Naive thymus-derived CD4-positive, alpha-beta T cell (primary cell): ENCODE data around the gene STAMBP. TPM values are rescaled to one million over a fixed set of nuclear protein-coding genes. Genes with fewer than 3 reads are reported as not detected.
A peak's percentile ranks its signal among the peaks of the same experiment; 100 is the strongest.

ENCODE experiments used
- ATAC-seq: fragments of 150-1000 bp; cut with Tn5 transposase; 2 replicates; pipeline ENCODE4 v1.10.0; 2021; ENCODE audit warnings: mild to moderate bottlenecking, moderate library complexity
- CTCF ChIA-PET: fragments of 350-600 bp; sonication (Branson Sonifier 250); formaldehyde crosslinking; loops from one replicate; lab custom pipeline; 2021; ENCODE audit warnings: antibody characterized with exemption; lab: Charles Lee
- POLR2A ChIA-PET: fragments of 350-600 bp; sonication (Branson Sonifier 250); formaldehyde crosslinking; loops from one replicate; lab custom pipeline; 2021; ENCODE audit warnings: antibody characterized with exemption, inconsistent platforms; lab: Charles Lee
- DNase-seq, 9 donors: peaks; one replicate each; pipeline versions ENCODE4 v3.0.0 to v3.0.0-alpha.2; 2020 to 2022; ENCODE audit warnings: mixed read lengths in 1 of 9
- H3K27ac ChIP-seq: one replicate; pipeline ENCODE4 v1.7.0; 2013; ENCODE audit warnings: mild to moderate bottlenecking, low read depth, low read length, moderate library complexity
- H3K27me3 ChIP-seq, 2 donors: one replicate each; pipeline ENCODE4 v1.7.0; 2013; ENCODE audit warnings: low read length in 2 of 2, mild to moderate bottlenecking in 2 of 2, moderate library complexity in 2 of 2; ENCODE audit not compliant: control insufficient read depth in 2 of 2, insufficient read depth in 2 of 2
- H3K36me3 ChIP-seq, 3 experiments: 1 replicate in 2 of 3; 2 replicates in 1 of 3; pipeline ENCODE4 v1.7.0; 2013; ENCODE audit warnings: low read length in 3 of 3, mild to moderate bottlenecking in 3 of 3, moderate library complexity in 1 of 3; ENCODE audit not compliant: insufficient read depth in 3 of 3, control insufficient read depth in 2 of 3
- H3K4me1 ChIP-seq, 2 donors: one replicate each; pipeline ENCODE4 v1.7.0; 2013; ENCODE audit warnings: low read length in 2 of 2, mild to moderate bottlenecking in 2 of 2, moderate library complexity in 1 of 2; ENCODE audit not compliant: control insufficient read depth in 2 of 2, insufficient read depth in 2 of 2
- H3K4me3 ChIP-seq: 2 replicates; pipeline ENCODE4 v1.7.0; 2013; ENCODE audit warnings: mild to moderate bottlenecking, low read length
- H3K9me3 ChIP-seq, 3 experiments: 1 replicate in 2 of 3; 2 replicates in 1 of 3; pipeline ENCODE4 v1.7.0; 2013; ENCODE audit warnings: low read length in 3 of 3; ENCODE audit not compliant: control insufficient read depth in 2 of 3
- H3K27ac Mint-ChIP-seq, 9 donors: one replicate each; pipeline ENCODE4 v1.8.0; 2020 to 2022; ENCODE audit warnings: mixed read lengths in 9 of 9, mild to moderate bottlenecking in 8 of 9, moderate library complexity in 5 of 9, inconsistent platforms in 2 of 9
- H3K27me3 Mint-ChIP-seq, 5 donors: one replicate each; pipeline ENCODE4 v1.8.0; 2021 to 2022; ENCODE audit warnings: mixed read lengths in 5 of 5, mild to moderate bottlenecking in 1 of 5
- H3K36me3 Mint-ChIP-seq, 5 donors: one replicate each; pipeline ENCODE4 v1.8.0; 2020 to 2022; ENCODE audit warnings: mixed read lengths in 5 of 5, mild to moderate bottlenecking in 3 of 5, inconsistent platforms in 1 of 5
- H3K4me1 Mint-ChIP-seq, 7 donors: one replicate each; pipeline ENCODE4 v1.8.0; 2020 to 2022; ENCODE audit warnings: mixed read lengths in 7 of 7, mild to moderate bottlenecking in 3 of 7, inconsistent platforms in 1 of 7
- H3K4me3 Mint-ChIP-seq, 10 donors: one replicate each; pipeline ENCODE4 v1.8.0; 2020 to 2022; ENCODE audit warnings: mild to moderate bottlenecking in 10 of 10, mixed read lengths in 10 of 10, moderate library complexity in 6 of 10, inconsistent platforms in 2 of 10
- H3K9me3 Mint-ChIP-seq, 11 donors: one replicate each; pipeline ENCODE4 v1.8.0; 2020 to 2022; ENCODE audit warnings: mixed read lengths in 11 of 11, mild to moderate bottlenecking in 4 of 11, inconsistent platforms in 1 of 11, moderate library complexity in 1 of 11
- intact Hi-C, 2 donors: fragments of 100-400 bp; cut with micrococcal nuclease; formaldehyde crosslinking; loops; one replicate each; pipeline ENCODE4 v1.15.1; 2023
- polyA plus RNA-seq, 2 donors: library from polyadenylated mRNA; unstranded; fragments of 300-500 nt; fragmentation: Illumina TruSeq; gene quantifications; one replicate each; pipeline ENCODE4 v1.2.3, GENCODE V29; 2021
- total RNA-seq, 6 experiments: library from RNA in 5 of 6; stranded (reverse) in 5 of 6; gene quantifications; 1 replicate in 5 of 6; 2 replicates in 1 of 6; pipeline ENCODE4 v1.2.3 and lab custom pipeline; 2021 to 2026

STAMBP gene
- total and polyA plus RNA-seq, 7 experiments from 2014 or later: 22.2 to 44.5 (median 37.5) TPM

- no peaks in the 10 kb centered on the region for H3K9me3 Mint-ChIP-seq
- ATAC-seq (no peak), DNase-seq (no peak)
- Histone ChIP-seq H3K4me3 (no peak overlapping the region), H3K27ac (no peak overlapping the region), H3K27me3 (no peaks in the 10 kb centered on the region), H3K36me3 (no peaks in the 10 kb centered on the region), H3K9me3 (no peaks in the 10 kb centered on the region), H3K4me1 (no peaks in the 10 kb centered on the region)
- ChIA-PET CTCF (no interaction called here), POLR2A (no interaction called here)
- intact Hi-C loops: no loop called here
- H3K36me3 Mint-ChIP-seq: no peaks in the 10 kb centered on the region
- no peaks in the 10 kb centered on the region for H3K27me3 Mint-ChIP-seq
- no peak overlapping the region for H3K4me3 Mint-ChIP-seq
- peaks cover 0 to 6% (median 0%) of the 10 kb centered on the region in 7 donors for H3K4me1 Mint-ChIP-seq
- no peak overlapping the region for H3K27ac Mint-ChIP-seq
Measured at GRCh38 chr2:73915437-73915993, 86.8 kb downstream of the STAMBP start.

GRCh38 chr2:73916666-73917065, 87.9 kb downstream of the STAMBP start:
- no peak overlapping the region for H3K4me3 ChIP-seq
- ATAC-seq (no peak), DNase-seq (no peak)
- H3K36me3 ChIP-seq: no peaks in the 10 kb centered on the region
- no peaks in the 10 kb centered on the region for H3K27me3 Mint-ChIP-seq
- no peaks in the 10 kb centered on the region for H3K9me3 Mint-ChIP-seq
- no peaks in the 10 kb centered on the region for H3K27me3 ChIP-seq
- no peak overlapping the region for H3K27ac Mint-ChIP-seq
- no peaks in the 10 kb centered on the region for H3K9me3 ChIP-seq
- intact Hi-C loops: no loop called here
- H3K27ac ChIP-seq: no peak overlapping the region
- no peaks in the 10 kb centered on the region for H3K36me3 Mint-ChIP-seq
- ChIA-PET CTCF (no interaction called here), POLR2A (no interaction called here)
- H3K4me3 Mint-ChIP-seq: no peak overlapping the region
- H3K4me1 Mint-ChIP-seq: peaks cover 0 to 9% (median 0%) of the 10 kb centered on the region in 7 donors
- no peaks in the 10 kb centered on the region for H3K4me1 ChIP-seq

- no peaks in the 10 kb centered on the region for H3K4me1 ChIP-seq
- Mint-ChIP-seq H3K27ac (no peak overlapping the region), H3K4me1 (peaks cover 0 to 9% (median 0%) of the 10 kb centered on the region in 7 donors), H3K9me3 (no peaks in the 10 kb centered on the region), H3K36me3 (no peaks in the 10 kb centered on the region), H3K4me3 (no peak overlapping the region), H3K27me3 (no peaks in the 10 kb centered on the region)
- no peak overlapping the region for H3K27ac ChIP-seq
- no peak for DNase-seq
- no peaks in the 10 kb centered on the region for H3K36me3 ChIP-seq
- POLR2A ChIA-PET: no interaction called here
- ATAC-seq: no peak
- intact Hi-C loops: no loop called here
- no peaks in the 10 kb centered on the region for H3K9me3 ChIP-seq
- CTCF ChIA-PET: no interaction called here
- H3K27me3 ChIP-seq: no peaks in the 10 kb centered on the region
- no peak overlapping the region for H3K4me3 ChIP-seq
Measured at GRCh38 chr2:73917296-73917695, 88.5 kb downstream of the STAMBP start.

- Mint-ChIP-seq H3K27ac (no peak overlapping the region), H3K4me3 (no peak overlapping the region), H3K36me3 (no peaks in the 10 kb centered on the region), H3K9me3 (no peaks in the 10 kb centered on the region), H3K4me1 (peaks cover 0 to 11% (median 0%) of the 10 kb centered on the region in 7 donors), H3K27me3 (no peaks in the 10 kb centered on the region)
- no peaks in the 10 kb centered on the region for H3K36me3 ChIP-seq
- H3K27ac ChIP-seq: no peak overlapping the region
- H3K9me3 ChIP-seq: no peaks in the 10 kb centered on the region
- no peak overlapping the region for H3K4me3 ChIP-seq
- no peaks in the 10 kb centered on the region for H3K27me3 ChIP-seq
- no peaks in the 10 kb centered on the region for H3K4me1 ChIP-seq
- DNase-seq (no peak), ATAC-seq (no peak)
- ChIA-PET CTCF (no interaction called here), POLR2A (interaction anchor here (1.2 kb wide), 1 partner anchor 261 kb away, joined by 3 read pairs; the partner anchor contains the start of gene MOB1A)
- intact Hi-C loops: no loop called here
Measured at GRCh38 chr2:73917696-73918207, 89.0 kb downstream of the STAMBP start.

GRCh38 chr2:73918856-73919255, 90.1 kb downstream of the STAMBP start:
- ATAC-seq (no peak), DNase-seq (no peak)
- H3K4me1 ChIP-seq: no peaks in the 10 kb centered on the region
- no peaks in the 10 kb centered on the region for H3K27me3 ChIP-seq
- Mint-ChIP-seq H3K27me3 (no peaks in the 10 kb centered on the region), H3K27ac (no peak overlapping the region), H3K4me1 (peaks cover 0 to 20% (median 0%) of the 10 kb centered on the region in 7 donors), H3K9me3 (no peaks in the 10 kb centered on the region), H3K36me3 (no peaks in the 10 kb centered on the region), H3K4me3 (no peak overlapping the region)
- intact Hi-C loops: no loop called here
- POLR2A ChIA-PET: interaction anchor here (1.2 kb wide), 1 partner anchor 260 kb away, joined by 3 read pairs; the partner anchor contains the start of gene MOB1A
- no peak overlapping the region for H3K4me3 ChIP-seq
- CTCF ChIA-PET: interaction anchor here (1.0 kb wide), 1 partner anchor 8 kb away, joined by 4 read pairs; no protein-coding TSS in a partner anchor
- no peak overlapping the region for H3K27ac ChIP-seq
- no peaks in the 10 kb centered on the region for H3K36me3 ChIP-seq
- H3K9me3 ChIP-seq: no peaks in the 10 kb centered on the region

- H3K4me1 Mint-ChIP-seq: peaks cover 0 to 20% (median 0%) of the 10 kb centered on the region in 7 donors
- no peak for ATAC-seq
- H3K27ac Mint-ChIP-seq: peak overlapping the region in 2 of 9 donors; percentile 43 to 82
- H3K4me3 ChIP-seq: no peak overlapping the region
- no peaks in the 10 kb centered on the region for H3K9me3 Mint-ChIP-seq
- ChIA-PET POLR2A (no interaction called here), CTCF (no interaction called here)
- no peak for DNase-seq
- H3K27me3 Mint-ChIP-seq: no peaks in the 10 kb centered on the region
- no peaks in the 10 kb centered on the region for H3K36me3 Mint-ChIP-seq
- intact Hi-C loops: loop anchor here in 1 of 2 donors (10.0 kb wide), 1 partner anchor 925 kb away; no protein-coding TSS in a partner anchor
- no peaks in the 10 kb centered on the region for H3K27me3 ChIP-seq
- no peaks in the 10 kb centered on the region for H3K4me1 ChIP-seq
- no peak overlapping the region for H3K27ac ChIP-seq
- H3K9me3 ChIP-seq: no peaks in the 10 kb centered on the region
- no peak overlapping the region for H3K4me3 Mint-ChIP-seq
- no peaks in the 10 kb centered on the region for H3K36me3 ChIP-seq
Measured at GRCh38 chr2:73919596-73920228, 91.0 kb downstream of the STAMBP start.
